Neuronal stem cell (in vitro differentiated cells): ENCODE results near the gene PSTPIP1.

Source experiments
- DNase-seq: peaks from one replicate; pipeline ENCODE4 v3.0.0-alpha.2; 2013; ENCODE audit warnings: low spot score
- H2AFZ ChIP-seq: one replicate; pipeline ENCODE4 v1.6.1; 2013; ENCODE audit warnings: mild to moderate bottlenecking, low read length, inconsistent platforms
- H2AK5ac ChIP-seq: 2 replicates; pipeline ENCODE4 v1.6.1; 2013; ENCODE audit warnings: low read depth, mild to moderate bottlenecking, inconsistent platforms, low read length, moderate library complexity, mixed read lengths
- H2BK120ac ChIP-seq: 2 replicates; pipeline ENCODE4 v1.6.1; 2013; ENCODE audit warnings: low read depth, mild to moderate bottlenecking, inconsistent platforms, low read length, moderate library complexity, mixed read lengths
- H2BK12ac ChIP-seq: one replicate; pipeline ENCODE4 v1.6.1; 2013; ENCODE audit warnings: low read length, inconsistent platforms
- H2BK15ac ChIP-seq: 2 replicates; pipeline ENCODE4 v1.6.1; 2013; ENCODE audit warnings: mild to moderate bottlenecking, low read length, inconsistent platforms, mixed read lengths
- H2BK5ac ChIP-seq: one replicate; pipeline ENCODE4 v1.6.1; 2013; ENCODE audit warnings: inconsistent platforms, mild to moderate bottlenecking, low read length, moderate library complexity
- H3K14ac ChIP-seq: one replicate; pipeline ENCODE4 v1.6.1; 2013; ENCODE audit warnings: low read length, inconsistent platforms
- H3K18ac ChIP-seq: 2 replicates; pipeline ENCODE4 v1.6.1; 2013; ENCODE audit warnings: low read length, inconsistent platforms
- H3K23ac ChIP-seq: 2 replicates; pipeline ENCODE4 v1.6.1; 2013; ENCODE audit warnings: low read depth, mild to moderate bottlenecking, mixed read lengths, low read length, inconsistent platforms; ENCODE audit not compliant: poor library complexity
- H3K27ac ChIP-seq: replicated peaks from 3 replicates; pipeline ENCODE4 v1.5.1; 2013; ENCODE audit warnings: low read length, inconsistent platforms
- H3K27me3 ChIP-seq, 3 experiments: 2 replicates each; pipeline ENCODE4 v1.6.1; 2013; ENCODE audit warnings: low read length in 3 of 3, mild to moderate bottlenecking in 2 of 3, inconsistent platforms in 1 of 3, low read depth in 1 of 3, mixed read lengths in 1 of 3, moderate library complexity in 1 of 3; ENCODE audit not compliant: control insufficient read depth in 3 of 3, insufficient read depth in 3 of 3
- H3K36me3 ChIP-seq, 2 donors: replicated peaks in 1 of 2; 2 replicates each; pipeline ENCODE4 v1.6.1; 2013; ENCODE audit warnings: low read length in 2 of 2; ENCODE audit not compliant: control insufficient read depth in 2 of 2, insufficient read depth in 2 of 2
- H3K4ac ChIP-seq: 2 replicates; pipeline ENCODE4 v1.6.1; 2013; ENCODE audit warnings: inconsistent platforms, mild to moderate bottlenecking, low read length, moderate library complexity
- H3K4me1 ChIP-seq, 2 donors: 1 replicate in 1 of 2; 2 replicates in 1 of 2; pipeline ENCODE4 v1.6.1; 2013; ENCODE audit warnings: low read length in 2 of 2, low read depth in 1 of 2; ENCODE audit not compliant: control insufficient read depth in 2 of 2, insufficient read depth in 1 of 2
- H3K4me2 ChIP-seq: one replicate; pipeline ENCODE4 v1.6.1; 2013; ENCODE audit warnings: mild to moderate bottlenecking, low read length, inconsistent platforms; ENCODE audit not compliant: insufficient read depth, poor library complexity, severe bottlenecking
- H3K4me3 ChIP-seq, 2 donors: 2 replicates each; pipeline ENCODE4 v1.5.1; 2013; ENCODE audit warnings: low read length in 2 of 2, mild to moderate bottlenecking in 2 of 2, inconsistent platforms in 1 of 2, moderate library complexity in 1 of 2
- H3K79me1 ChIP-seq: one replicate; pipeline ENCODE4 v1.6.1; 2013; ENCODE audit warnings: low read depth, mild to moderate bottlenecking, inconsistent platforms, low read length, moderate library complexity
- H3K9ac ChIP-seq: one replicate; pipeline ENCODE4 v1.6.1; 2013; ENCODE audit warnings: mild to moderate bottlenecking, low read depth, low read length, inconsistent platforms; ENCODE audit not compliant: poor library complexity
- H3K9me3 ChIP-seq, 2 donors: replicated peaks in 1 of 2; 2 replicates each; pipeline versions ENCODE3 to v1.6.1; 2013; ENCODE audit warnings: low read length in 2 of 2, mild to moderate bottlenecking in 2 of 2, inconsistent platforms in 1 of 2, low read depth in 1 of 2, mixed read lengths in 1 of 2, moderate library complexity in 1 of 2; ENCODE audit not compliant: control insufficient read depth in 2 of 2, insufficient read depth in 1 of 2
- H4K8ac ChIP-seq: one replicate; pipeline ENCODE4 v1.6.1; 2013; ENCODE audit warnings: low read depth, mild to moderate bottlenecking, inconsistent platforms, low read length, moderate library complexity
- H4K91ac ChIP-seq: one replicate; pipeline ENCODE4 v1.6.1; 2013; ENCODE audit warnings: low read length, low read depth, mild to moderate bottlenecking, inconsistent platforms; ENCODE audit not compliant: poor library complexity
- WGBS, 2 donors: extraction: QIAGEN DNeasy Blood & Tissue Kit; methylation state at CpG; one replicate each; pipeline ENCODE4 v1.1.7; 2013; ENCODE audit warnings: missing lambda C conversion rate in 2 of 2, mixed read lengths in 1 of 2; ENCODE audit not compliant: insufficient read length in 2 of 2, insufficient replicate concordance in 1 of 2; ENCODE audit errors: extremely low coverage in 2 of 2; 5-methylcytosine and 5-hydroxymethylcytosine counted together

Gene PSTPIP1

DNA sequence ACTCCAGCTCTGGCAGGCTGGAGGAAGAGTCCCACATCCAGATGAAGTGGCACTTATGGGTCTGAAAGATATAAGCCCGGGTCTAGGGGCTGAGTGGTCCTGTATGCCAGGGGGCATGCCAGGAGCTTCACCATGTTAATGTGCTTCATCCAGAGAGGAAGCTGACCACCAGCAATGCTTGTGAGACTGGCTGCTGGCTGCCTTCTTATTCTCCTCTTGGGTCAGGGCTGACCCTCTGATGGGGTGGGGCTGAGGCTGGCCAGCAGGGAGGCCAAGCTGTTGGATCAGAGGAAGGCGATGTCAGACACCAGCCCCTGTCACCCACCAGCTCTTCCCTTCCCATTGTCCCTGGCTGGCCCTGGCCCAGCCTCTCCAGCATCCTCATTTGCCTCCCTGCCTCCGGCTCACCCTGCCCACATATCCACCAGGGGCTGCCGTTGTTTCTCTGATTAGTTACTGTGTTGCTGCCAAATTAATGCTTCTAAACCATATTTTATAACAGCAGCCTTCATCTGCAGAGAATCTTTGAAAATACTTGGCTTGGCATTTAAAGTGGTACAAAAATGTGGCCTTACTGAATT, 20.4 kb upstream of the PSTPIP1 start:
- Histone ChIP-seq H3K23ac (no peak overlapping the region), H3K4ac (no peak overlapping the region), H2AFZ (no peak overlapping the region), H3K27ac (no peak overlapping the region), H2BK5ac (peak overlapping the region; percentile 70), H3K4me2 (no peak overlapping the region), H3K18ac (peak overlapping the region; percentile 5), H4K8ac (no peak overlapping the region), H3K4me3 (no peak overlapping the region), H2AK5ac (peak overlapping the region; percentile 41), H2BK120ac (no peak overlapping the region), H2BK15ac (peak overlapping the region; percentile 54), H4K91ac (no peak overlapping the region), H3K27me3 (peaks cover 0 to 11% (median 0%) of the 10 kb centered on the region in 3 experiments), H2BK12ac (no peak overlapping the region), H3K14ac (no peak overlapping the region), H3K79me1 (no peaks in the 10 kb centered on the region), H3K36me3 (no peaks in the 10 kb centered on the region), H3K4me1 (peaks cover 0 to 5% of the 10 kb centered on the region in 2 donors), H3K9me3 (peaks cover 0 to 5% of the 10 kb centered on the region in 2 donors), H3K9ac (peak overlapping the region; percentile 10)
- WGBS, 2 donors, result no CpG with 5 or more reads among the region's 4 CpGs
- DNase-seq, result no peak

- Histone ChIP-seq H2BK12ac (no peak overlapping the region), H3K9me3 (peaks cover 0 to 5% of the 10 kb centered on the region in 2 donors), H3K18ac (no peak overlapping the region), H3K4me2 (no peak overlapping the region), H3K9ac (no peak overlapping the region), H2BK5ac (no peak overlapping the region), H3K23ac (no peak overlapping the region), H4K8ac (no peak overlapping the region), H3K27ac (no peak overlapping the region), H2AFZ (no peak overlapping the region), H2BK120ac (no peak overlapping the region), H3K4ac (no peak overlapping the region), H3K4me1 (peaks cover 0 to 5% of the 10 kb centered on the region in 2 donors), H3K36me3 (no peaks in the 10 kb centered on the region), H3K4me3 (no peak overlapping the region), H2BK15ac (no peak overlapping the region), H3K79me1 (no peaks in the 10 kb centered on the region), H2AK5ac (no peak overlapping the region), H3K14ac (no peak overlapping the region), H4K91ac (no peak overlapping the region), H3K27me3 (peaks cover 0 to 11% (median 0%) of the 10 kb centered on the region in 3 experiments)
- WGBS, 2 donors, result no CpG with 5 or more reads among the region's 1 CpG
- DNase-seq, result no peak
Measured at GRCh38 chr15:76976141-76976540, 18.8 kb upstream of the PSTPIP1 start.

DNA sequence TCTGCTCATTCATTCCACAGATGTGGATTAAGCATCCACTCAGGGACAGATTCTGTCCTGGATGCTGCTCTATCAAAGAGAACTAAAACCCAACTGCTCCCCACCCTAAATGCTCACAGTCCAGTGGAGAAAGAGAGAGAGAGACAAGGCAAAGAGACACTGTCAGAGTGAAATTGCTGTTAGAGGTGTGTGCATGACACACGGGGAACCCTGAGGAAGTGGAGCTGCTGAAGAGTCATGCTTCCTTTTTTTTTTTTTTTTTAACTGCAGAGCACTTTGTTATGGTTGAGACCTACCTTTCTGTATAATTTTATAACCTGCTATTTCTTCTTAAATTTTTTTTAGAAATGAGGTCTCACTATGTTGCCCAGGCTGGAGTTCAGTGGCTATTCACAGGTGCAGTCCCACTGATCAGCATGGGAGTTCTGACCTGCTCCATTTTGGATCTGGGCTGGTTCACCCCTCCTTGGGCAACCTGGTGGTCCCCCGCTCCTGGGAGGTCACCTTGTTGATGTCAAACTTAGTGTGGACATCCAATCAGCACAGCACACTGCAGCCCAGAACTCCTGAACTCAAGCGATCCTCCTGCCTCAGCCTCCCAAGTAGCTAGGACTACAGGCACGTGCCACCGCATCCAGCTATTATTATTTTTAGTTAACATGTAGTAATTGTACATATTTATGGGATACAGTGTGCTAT, 18.2 kb upstream of the PSTPIP1 start:
- H3K4me1 ChIP-seq, result peaks cover 0 to 5% of the 10 kb centered on the region in 2 donors
- H2BK15ac ChIP-seq, result no peak overlapping the region
- no peak overlapping the region for H2BK12ac ChIP-seq
- no CpG with 5 or more reads among the region's 5 CpGs for WGBS, 2 donors
- no peak overlapping the region for H3K23ac ChIP-seq
- no peaks in the 10 kb centered on the region for H3K36me3 ChIP-seq
- H3K79me1 ChIP-seq, result no peaks in the 10 kb centered on the region
- no peak overlapping the region for H3K4me2 ChIP-seq
- no peak overlapping the region for H3K14ac ChIP-seq
- no peak overlapping the region for H2AFZ ChIP-seq
- H3K9ac ChIP-seq, result no peak overlapping the region
- peaks cover 0 to 11% (median 0%) of the 10 kb centered on the region in 3 experiments for H3K27me3 ChIP-seq
- no peak overlapping the region for H2AK5ac ChIP-seq
- H3K27ac ChIP-seq, result no peak overlapping the region
- no peak overlapping the region for H2BK120ac ChIP-seq
- H4K8ac ChIP-seq, result no peak overlapping the region
- no peak overlapping the region for H3K4me3 ChIP-seq
- no peak for DNase-seq
- peaks cover 0 to 5% of the 10 kb centered on the region in 2 donors for H3K9me3 ChIP-seq
- H3K18ac ChIP-seq, result no peak overlapping the region
- H2BK5ac ChIP-seq, result no peak overlapping the region
- H4K91ac ChIP-seq, result no peak overlapping the region
- no peak overlapping the region for H3K4ac ChIP-seq

DNA sequence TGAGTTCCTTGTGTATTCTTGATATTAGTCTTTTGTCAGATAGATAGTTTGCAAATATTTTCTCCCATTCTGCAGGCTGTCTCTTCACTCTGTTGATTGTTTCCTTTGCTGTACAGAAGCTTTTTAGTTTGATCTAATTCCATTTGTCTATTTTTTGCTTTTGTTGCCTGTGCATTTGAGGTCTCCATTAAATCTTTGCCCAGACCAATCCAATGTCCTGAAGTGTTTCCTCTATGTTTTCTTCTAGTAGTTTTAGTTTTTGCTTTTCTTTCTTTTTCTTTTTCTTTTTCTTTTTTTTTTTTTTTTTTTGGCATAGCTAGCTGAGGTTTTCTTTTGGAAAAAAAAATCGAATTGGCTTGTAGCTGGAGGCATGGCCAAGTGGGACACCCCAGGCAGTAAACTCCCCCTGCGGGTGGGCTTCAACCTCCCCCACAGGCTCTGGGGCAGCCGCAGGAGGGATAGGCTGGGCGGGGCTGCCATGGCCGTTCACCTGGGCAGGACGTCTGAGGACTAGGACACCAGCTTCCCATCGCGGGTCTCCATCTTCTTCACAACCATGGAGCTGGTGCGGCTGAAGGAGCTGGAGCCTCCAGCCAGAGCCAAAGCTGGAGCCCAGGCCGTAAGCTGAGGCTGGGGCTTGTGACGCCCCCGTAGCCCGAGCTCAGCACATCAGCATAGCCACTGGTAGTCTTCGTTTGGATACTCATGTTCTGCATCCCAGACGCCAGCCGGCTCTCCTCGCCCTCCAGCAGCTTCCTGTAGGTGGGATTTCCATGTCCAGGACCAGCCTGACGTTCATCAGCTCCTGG, 16.2 kb upstream of the PSTPIP1 start:
- Histone ChIP-seq H3K4me2 (no peak overlapping the region), H3K27me3 (peaks cover 0 to 8% (median 0%) of the 10 kb centered on the region in 3 experiments), H2BK5ac (no peak overlapping the region), H3K9me3 (peaks cover 0 to 5% of the 10 kb centered on the region in 2 donors), H3K27ac (no peak overlapping the region), H3K36me3 (no peaks in the 10 kb centered on the region), H2BK15ac (no peak overlapping the region), H3K23ac (no peak overlapping the region), H2BK12ac (no peak overlapping the region), H3K9ac (no peak overlapping the region), H3K79me1 (no peaks in the 10 kb centered on the region), H2BK120ac (no peak overlapping the region), H2AFZ (peak overlapping the region; percentile 17), H3K18ac (no peak overlapping the region), H3K4me1 (peaks cover 0 to 12% of the 10 kb centered on the region in 2 donors), H3K4me3 (no peak overlapping the region), H3K4ac (no peak overlapping the region), H4K8ac (no peak overlapping the region), H3K14ac (no peak overlapping the region), H2AK5ac (peak overlapping the region; percentile 60), H4K91ac (no peak overlapping the region)
- no CpG with 5 or more reads among the region's 18 CpGs for WGBS, 2 donors
- no peak for DNase-seq
